K562 (cell line): ENCODE measurements around the gene HMGN1. TPM values are rescaled to one million over a fixed set of nuclear protein-coding genes. Genes with fewer than 3 reads are reported as not detected.

Experiments used
- C11orf30 ChIP-seq: fragments of 450-650 bp; IDR thresholded peaks from 2 replicates; pipeline ENCODE4 v1.6.1; 2016; ENCODE audit warnings: low read depth, mild to moderate bottlenecking
- CHCHD3 ChIP-seq: fragments of 250-450 bp; sonication (Bioruptor Pico); IDR thresholded peaks from 2 replicates; pipeline ENCODE4 v2.1.2; 2022; ENCODE audit warnings: mild to moderate bottlenecking
- E2F6 ChIP-seq, 2 experiments: IDR thresholded peaks; 2 replicates each; pipeline ENCODE4 v1.6.1; 2011; ENCODE audit warnings: borderline replicate concordance in 1 of 2, control low read depth in 1 of 2, low read depth in 1 of 2, low read length in 1 of 2, mild to moderate bottlenecking in 1 of 2, mixed read lengths in 1 of 2, moderate library complexity in 1 of 2; ENCODE audit not compliant: insufficient read depth in 1 of 2, insufficient read length in 1 of 2, poor library complexity in 1 of 2, severe bottlenecking in 1 of 2; ENCODE audit errors: extremely low read depth in 1 of 2
- ETS2 ChIP-seq: IDR thresholded peaks from 2 replicates; pipeline ENCODE4 v1.6.1; 2016; ENCODE audit warnings: borderline replicate concordance, missing genetic modification characterization, mild to moderate bottlenecking, moderate library complexity, missing compliant biosample characterization; ENCODE audit not compliant: poor library complexity, severe bottlenecking
- MAFK ChIP-seq: IDR thresholded peaks from 2 replicates; pipeline ENCODE4 v1.6.1; 2011; ENCODE audit warnings: low read length, improper control_type of control experiment
- MEF2A ChIP-seq: IDR thresholded peaks from 2 replicates; pipeline ENCODE4 v1.6.1; 2011; ENCODE audit warnings: low read depth, mild to moderate bottlenecking, low read length, moderate library complexity; ENCODE audit not compliant: control insufficient read depth
- MXD1 ChIP-seq: fragments of 250-450 bp; sonication (Bioruptor Pico); IDR thresholded peaks from 2 replicates; pipeline ENCODE4 v1.8.0; 2021; ENCODE audit warnings: borderline replicate concordance, mild to moderate bottlenecking, moderate library complexity; ENCODE audit not compliant: poor library complexity, severe bottlenecking
- PHB2 ChIP-seq: fragments of 450-650 bp; IDR thresholded peaks from 2 replicates; pipeline ENCODE4 v1.6.1; 2017; ENCODE audit warnings: low read depth
- SIN3A ChIP-seq, 2 experiments: fragments of 150-350 bp in 1 of 2; IDR thresholded peaks; 2 replicates each; pipeline ENCODE4 v1.6.1; 2011 to 2016; ENCODE audit warnings: borderline replicate concordance in 2 of 2, low read depth in 2 of 2, low read length in 2 of 2, mild to moderate bottlenecking in 2 of 2, moderate library complexity in 2 of 2; ENCODE audit not compliant: control insufficient read depth in 1 of 2
- SMAD4 ChIP-seq: fragments of 250-450 bp; sonication (Bioruptor Pico); conservative IDR thresholded peaks from 2 replicates; pipeline ENCODE4 v1.8.0; 2021; ENCODE audit warnings: inconsistent platforms, mild to moderate bottlenecking, moderate library complexity
- TAF1 ChIP-seq: IDR thresholded peaks from 2 replicates; pipeline ENCODE4 v1.6.1; 2011; ENCODE audit warnings: mild to moderate bottlenecking, low read length, moderate library complexity; ENCODE audit not compliant: insufficient read depth, control insufficient read depth, severe bottlenecking; ENCODE audit errors: extremely low read depth
- ZBTB9 ChIP-seq: fragments of 450-650 bp; formaldehyde crosslinking; IDR thresholded peaks from 2 replicates; pipeline ENCODE4 v1.4.0; 2020; ENCODE audit warnings: mild to moderate bottlenecking, moderate library complexity
- ZNF12 ChIP-seq: sonication (generic); formaldehyde crosslinking; IDR thresholded peaks from 2 replicates; pipeline ENCODE4 v1.4.0; 2020; ENCODE audit warnings: mild to moderate bottlenecking, missing genetic modification reagents
- ZNF76 ChIP-seq: fragments of 250-450 bp; sonication (Bioruptor Pico); IDR thresholded peaks from 2 replicates; pipeline ENCODE4 v1.4.0; 2020; ENCODE audit warnings: mild to moderate bottlenecking, moderate library complexity, borderline replicate concordance
- polyA plus RNA-seq, 8 experiments: library from polyadenylated mRNA; depleted of rRNA in 4 of 8; stranded (reverse) in 5 of 8; unstranded in 3 of 8; fragments of >200 nt; fragmentation: Nextera tagmentation in 2 of 8; fragmentation: Illumina TruSeq in 1 of 8; extraction: Ambion mirVana in 2 of 8; extraction: Trizol in 1 of 8; gene quantifications; 2 replicates each; pipeline versions ENCODE4 v1.2.1 to v1.2.3, GENCODE V29; 2011 to 2014; ENCODE audit warnings: inconsistent platforms in 1 of 8, missing spikeins in 1 of 8
- total RNA-seq, 7 experiments: library from RNA; depleted of rRNA in 6 of 7; stranded (reverse); fragments of >200 nt in 6 of 7; fragmentation: Illumina TruSeq in 2 of 7; extraction: Trizol in 2 of 7; gene quantifications; 2 replicates each; pipeline versions ENCODE4 v1.2.1 to v1.2.3, GENCODE V29; 2011 to 2021; ENCODE audit warnings: low replicate concordance in 1 of 7
- TF ChIP-seq, protein P1 (sequence below), 2 experiments: fragments of 450-650 bp; conservative IDR thresholded peaks; 2 replicates each; pipeline ENCODE4 v1.6.1; 2017; ENCODE audit warnings: mild to moderate bottlenecking in 2 of 2, moderate library complexity in 2 of 2
- TF ChIP-seq, protein P2 (sequence below): fragments of 200-800 bp; sonication (Bioruptor generic); IDR thresholded peaks from 2 replicates; pipeline ENCODE4 v1.6.1; 2017; ENCODE audit warnings: missing genetic modification characterization, missing compliant biosample characterization
- TF ChIP-seq, protein P3 (sequence below): fragments of 250-450 bp; sonication (Bioruptor Pico); IDR thresholded peaks from 2 replicates; pipeline ENCODE4 v1.4.0; 2020

HMGN1 gene
- total and polyA plus RNA-seq, 9 of the 15 experiments (the other 6 are each of a cell fraction or from before 2014, with no cell fraction given) = 124 to 626 (median 498) TPM

DNA sequence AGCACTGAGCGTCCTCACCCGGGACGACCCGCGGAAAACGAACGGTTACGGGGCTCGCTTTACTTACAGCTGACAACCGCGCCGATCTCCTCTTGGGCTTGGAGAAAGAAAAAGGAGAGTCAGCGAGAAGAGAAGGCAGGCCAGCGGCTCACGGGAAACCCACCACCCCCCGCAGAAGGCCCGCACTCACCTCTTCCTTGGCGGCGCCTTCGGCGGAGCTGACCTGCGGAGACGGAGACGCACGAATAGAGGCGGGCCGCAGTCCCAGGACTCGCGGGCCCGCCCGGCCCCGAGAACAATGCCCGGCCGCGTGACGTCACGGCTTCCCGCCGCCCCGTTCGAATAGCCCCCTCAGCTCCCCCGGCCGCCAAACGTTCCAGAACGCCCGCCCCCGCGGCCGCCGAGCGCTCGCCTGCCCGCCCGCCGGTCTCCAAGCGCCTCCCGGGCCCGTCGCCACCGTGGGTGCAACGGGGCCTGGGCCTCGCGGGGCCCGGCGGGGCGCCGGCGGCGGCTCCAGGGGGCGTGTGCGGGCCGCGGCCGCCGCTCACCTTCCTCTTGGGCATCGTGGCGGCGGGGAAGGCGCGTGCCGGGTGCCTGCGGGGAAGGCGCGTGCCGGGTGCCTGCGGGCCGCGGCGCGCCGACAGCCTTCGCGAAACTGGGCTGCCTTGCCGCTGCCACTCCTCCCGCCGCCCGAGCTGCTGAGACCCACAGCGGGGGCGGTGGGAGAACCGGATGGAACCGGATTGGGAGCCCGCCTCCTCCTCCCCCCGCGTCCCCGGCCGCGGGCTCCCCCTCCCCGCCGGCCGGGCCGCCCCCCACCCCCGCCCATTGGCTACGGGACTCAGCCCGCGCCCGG, at the start of gene HMGN1 (continued):
- no peak for TF ChIP-seq ZNF76 (CRISPR knock-in tag)
- TF ChIP-seq CHCHD3 = no peak
- peak; percentile 66 for TF ChIP-seq TAF1
- no peak for TF ChIP-seq ZNF12
- TF ChIP-seq E2F6 (IDR thresholded peaks at IDR 0.05; ENCODE audit: borderline replicate concordance in 1 of 2, extremely low read depth in 1 of 2, insufficient read depth in 1 of 2, insufficient read length in 1 of 2, low read depth in 1 of 2, low read length in 1 of 2, poor library complexity in 1 of 2, severe bottlenecking in 1 of 2) = peak; percentile 70 to 91
- TF ChIP-seq C11orf30 = no peak
- no peak for TF ChIP-seq PHB2
- TF ChIP-seq, protein P1, sequence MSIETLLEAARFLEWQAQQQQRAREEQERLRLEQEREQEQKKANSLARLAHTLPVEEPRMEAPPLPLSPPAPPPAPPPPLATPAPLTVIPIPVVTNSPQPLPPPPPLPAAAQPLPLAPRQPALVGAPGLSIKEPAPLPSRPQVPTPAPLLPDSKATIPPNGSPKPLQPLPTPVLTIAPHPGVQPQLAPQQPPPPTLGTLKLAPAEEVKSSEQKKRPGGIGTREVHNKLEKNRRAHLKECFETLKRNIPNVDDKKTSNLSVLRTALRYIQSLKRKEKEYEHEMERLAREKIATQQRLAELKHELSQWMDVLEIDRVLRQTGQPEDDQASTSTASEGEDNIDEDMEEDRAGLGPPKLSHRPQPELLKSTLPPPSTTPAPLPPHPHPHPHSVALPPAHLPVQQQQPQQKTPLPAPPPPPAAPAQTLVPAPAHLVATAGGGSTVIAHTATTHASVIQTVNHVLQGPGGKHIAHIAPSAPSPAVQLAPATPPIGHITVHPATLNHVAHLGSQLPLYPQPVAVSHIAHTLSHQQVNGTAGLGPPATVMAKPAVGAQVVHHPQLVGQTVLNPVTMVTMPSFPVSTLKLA (conservative IDR thresholded peaks at IDR 0.05) = peak in 1 of 2 experiments; percentile 51; a peak in 1 of 4 replicates
- peak; percentile 92 for TF ChIP-seq SMAD4 (CRISPR knock-in tag)
- no peak for TF ChIP-seq MAFK
- TF ChIP-seq MEF2A = no peak
- TF ChIP-seq, protein P2, sequence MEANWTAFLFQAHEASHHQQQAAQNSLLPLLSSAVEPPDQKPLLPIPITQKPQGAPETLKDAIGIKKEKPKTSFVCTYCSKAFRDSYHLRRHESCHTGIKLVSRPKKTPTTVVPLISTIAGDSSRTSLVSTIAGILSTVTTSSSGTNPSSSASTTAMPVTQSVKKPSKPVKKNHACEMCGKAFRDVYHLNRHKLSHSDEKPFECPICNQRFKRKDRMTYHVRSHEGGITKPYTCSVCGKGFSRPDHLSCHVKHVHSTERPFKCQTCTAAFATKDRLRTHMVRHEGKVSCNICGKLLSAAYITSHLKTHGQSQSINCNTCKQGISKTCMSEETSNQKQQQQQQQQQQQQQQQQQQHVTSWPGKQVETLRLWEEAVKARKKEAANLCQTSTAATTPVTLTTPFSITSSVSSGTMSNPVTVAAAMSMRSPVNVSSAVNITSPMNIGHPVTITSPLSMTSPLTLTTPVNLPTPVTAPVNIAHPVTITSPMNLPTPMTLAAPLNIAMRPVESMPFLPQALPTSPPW (CRISPR knock-in tag) = peak; percentile 100
- peak; percentile 91 for TF ChIP-seq ZBTB9
- TF ChIP-seq, protein P3, sequence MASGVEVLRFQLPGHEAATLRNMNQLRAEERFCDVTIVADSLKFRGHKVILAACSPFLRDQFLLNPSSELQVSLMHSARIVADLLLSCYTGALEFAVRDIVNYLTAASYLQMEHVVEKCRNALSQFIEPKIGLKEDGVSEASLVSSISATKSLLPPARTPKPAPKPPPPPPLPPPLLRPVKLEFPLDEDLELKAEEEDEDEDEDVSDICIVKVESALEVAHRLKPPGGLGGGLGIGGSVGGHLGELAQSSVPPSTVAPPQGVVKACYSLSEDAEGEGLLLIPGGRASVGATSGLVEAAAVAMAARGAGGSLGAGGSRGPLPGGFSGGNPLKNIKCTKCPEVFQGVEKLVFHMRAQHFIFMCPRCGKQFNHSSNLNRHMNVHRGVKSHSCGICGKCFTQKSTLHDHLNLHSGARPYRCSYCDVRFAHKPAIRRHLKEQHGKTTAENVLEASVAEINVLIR (CRISPR knock-in tag) = peak; percentile 76; the same call in 1 of the 2 replicates
- TF ChIP-seq MXD1 (CRISPR knock-in tag) = peak; percentile 82
- peak in 1 of 2 experiments; percentile 76; a peak in 2 of 4 replicates for TF ChIP-seq SIN3A (IDR thresholded peaks at IDR 0.05; ENCODE audit: borderline replicate concordance in 2 of 2, control insufficient read depth in 1 of 2, low read depth in 2 of 2, low read length in 2 of 2)
- TF ChIP-seq ETS2 (tag) = no peak
